Measurements from ENCODE around the gene ZNF189. TPM values are rescaled to one million over a fixed set of nuclear protein-coding genes. Genes with fewer than 3 reads are reported as not detected.

Gene ZNF189
- total RNA-seq, 1 donor from 2014 or later, result 31.0 TPM

GRCh38 chr9:101398930-101399642, 435 bp downstream of the ZNF189 start:
- peak overlapping the region; percentile 99 for H3K27ac Mint-ChIP-seq (ENCODE audit: unreplicated experiment)
- peak overlapping the region; percentile 99 for H3K4me3 Mint-ChIP-seq (ENCODE audit: unreplicated experiment)
- H3K36me3 Mint-ChIP-seq (ENCODE audit: low read depth, unreplicated experiment), result peaks cover 50% of the 10 kb centered on the region
- H3K4me1 Mint-ChIP-seq (ENCODE audit: unreplicated experiment), result peaks cover 41% of the 10 kb centered on the region
- no peak for DNase-seq (ENCODE audit: low spot score)
- peaks cover 7% of the 10 kb centered on the region for H3K27me3 Mint-ChIP-seq (ENCODE audit: unreplicated experiment)
- TF ChIP-seq CTCF (IDR thresholded peaks at IDR 0.05; ENCODE audit: unreplicated experiment), result no peak
- H3K9me3 Mint-ChIP-seq (ENCODE audit: unreplicated experiment), result peaks cover 4% of the 10 kb centered on the region

- peak overlapping the region; percentile 99 for H3K4me3 Mint-ChIP-seq (ENCODE audit: unreplicated experiment)
These were observed 956 bp downstream of the ZNF189 start for GRCh38 chr9:101399643-101399970.

GRCh38 chr9:101400120-101400519, 1.5 kb downstream of the ZNF189 start:
- Mint-ChIP-seq H3K36me3 (ENCODE audit: low read depth, unreplicated experiment) (peaks cover 52% of the 10 kb centered on the region), H3K9me3 (ENCODE audit: unreplicated experiment) (peaks cover 6% of the 10 kb centered on the region), H3K4me3 (ENCODE audit: unreplicated experiment) (peak overlapping the region; percentile 99), H3K27ac (ENCODE audit: unreplicated experiment) (no peak overlapping the region), H3K4me1 (ENCODE audit: unreplicated experiment) (peaks cover 41% of the 10 kb centered on the region), H3K27me3 (ENCODE audit: unreplicated experiment) (peaks cover 6% of the 10 kb centered on the region)
- no peak for TF ChIP-seq CTCF (IDR thresholded peaks at IDR 0.05; ENCODE audit: unreplicated experiment)
- DNase-seq (ENCODE audit: low spot score), result no peak

More at GRCh38 chr9:101399643-101399970, 956 bp downstream of the ZNF189 start:
- no peak for DNase-seq (ENCODE audit: low spot score)
- H3K27me3 Mint-ChIP-seq (ENCODE audit: unreplicated experiment), result peaks cover 8% of the 10 kb centered on the region
- peaks cover 50% of the 10 kb centered on the region for H3K36me3 Mint-ChIP-seq (ENCODE audit: low read depth, unreplicated experiment)
- no peak for TF ChIP-seq CTCF (IDR thresholded peaks at IDR 0.05; ENCODE audit: unreplicated experiment)
- peaks cover 41% of the 10 kb centered on the region for H3K4me1 Mint-ChIP-seq (ENCODE audit: unreplicated experiment)
- H3K9me3 Mint-ChIP-seq (ENCODE audit: unreplicated experiment), result peaks cover 2% of the 10 kb centered on the region
- H3K27ac Mint-ChIP-seq (ENCODE audit: unreplicated experiment), result no peak overlapping the region

- Mint-ChIP-seq H3K36me3 (ENCODE audit: low read depth, unreplicated experiment) (peaks cover 83% of the 10 kb centered on the region), H3K4me1 (ENCODE audit: unreplicated experiment) (peaks cover 26% of the 10 kb centered on the region), H3K4me3 (ENCODE audit: unreplicated experiment) (peak overlapping the region; percentile 83), H3K27me3 (ENCODE audit: unreplicated experiment) (peaks cover 7% of the 10 kb centered on the region), H3K9me3 (ENCODE audit: unreplicated experiment) (peaks cover 36% of the 10 kb centered on the region), H3K27ac (ENCODE audit: unreplicated experiment) (no peak overlapping the region)
- no peak for DNase-seq (ENCODE audit: low spot score)
- no peak for TF ChIP-seq CTCF (IDR thresholded peaks at IDR 0.05; ENCODE audit: unreplicated experiment)
These were observed 5.0 kb downstream of the ZNF189 start for GRCh38 chr9:101403516-101404285.

Measured in endothelial cell (in vitro differentiated cells).